Right lobe of liver (tissue), 6 donors: ENCODE results near the gene TLR10. TPM values are rescaled to one million over a fixed set of nuclear protein-coding genes. Genes with fewer than 3 reads are reported as not detected.
"Not testable (repeated sequence)": the region's sequence is repeated elsewhere in the genome, so short reads cannot be mapped to it uniquely, and the experiment has no call there.

Experiments
- ATAC-seq, 4 donors: fragments of 200-7000 bp; cut with Tn5 transposase; one replicate each; pipeline ENCODE4 v1.9.1; 2020; ENCODE audit warnings: mild to moderate bottlenecking in 4 of 4, moderate library complexity in 4 of 4
- DNase-seq, 3 donors: peaks; one replicate each; pipeline ENCODE4 v3.0.0-alpha.2; 2020
- H3K27ac ChIP-seq, 3 donors: fragments of 200-600 bp; one replicate each; pipeline ENCODE4 v1.8.0; 2022
- H3K27me3 ChIP-seq, 2 donors: fragments of 200-600 bp; one replicate each; pipeline ENCODE4 v1.8.0; 2022
- H3K36me3 ChIP-seq, 4 donors: fragments of 200-600 bp; sonication (generic) in 1 of 4; one replicate each; pipeline versions ENCODE4 v1.5.1 to v1.8.0; 2017 to 2022; ENCODE audit warnings: control low read depth in 1 of 4
- H3K4me1 ChIP-seq, 4 donors: fragments of 200-600 bp; sonication (generic) in 1 of 4; one replicate each; pipeline versions ENCODE4 v1.5.1 to v1.8.0; 2017 to 2022; ENCODE audit warnings: control low read depth in 1 of 4
- H3K4me3 ChIP-seq, 3 donors: fragments of 200-600 bp; one replicate each; pipeline ENCODE4 v1.8.0; 2022
- H3K9me3 ChIP-seq, 4 donors: fragments of 200-600 bp; sonication (generic) in 1 of 4; one replicate each; pipeline versions ENCODE4 v1.5.1 to v1.8.0; 2017 to 2022; ENCODE audit warnings: control low read depth in 1 of 4
- CTCF ChIP-seq, 4 donors: fragments of 200-600 bp in 3 of 4; fragments of 450-650 bp in 1 of 4; IDR thresholded peaks; one replicate each; pipeline versions ENCODE4 v1.5.1 to v1.8.0; 2016 to 2022; ENCODE audit warnings: antibody characterized with exemption in 4 of 4, mild to moderate bottlenecking in 2 of 4
- POLR2A ChIP-seq: fragments of 450-650 bp; IDR thresholded peaks from one replicate; pipeline ENCODE4 v1.6.1; 2017; ENCODE audit warnings: antibody characterized with exemption, mild to moderate bottlenecking
- WGBS: methylation state at CpG from one replicate; pipeline ENCODE4 v1.1.6; 2018; ENCODE audit warnings: low coverage, low lambda C conversion rate; ENCODE audit not compliant: insufficient coverage; ENCODE audit errors: missing lambda C conversion rate; 5-methylcytosine and 5-hydroxymethylcytosine counted together
- intact Hi-C, 2 donors: fragments of 100-400 bp; cut with DNase I; formaldehyde crosslinking; loops; one replicate each; pipeline versions ENCODE4 v1.11.2 to v1.14.1; 2022
- total RNA-seq, 6 experiments: library from RNA; depleted of rRNA in 2 of 6; stranded (reverse); fragments of >200 nt in 2 of 6; fragmentation: NEBNext Ultra II Directional in 3 of 6; extraction: Animal tissue kit (Norgen Biotek cat#: 25700) in 3 of 6; gene quantifications; one replicate each; pipeline versions ENCODE4 v1.1.0 to v1.2.4, GENCODE V29; 2016 to 2023
- donor health status: DM: no; HTN: yes; CAD: no.
- donor health status: DM: no; HTN: no; CAD: no.
- donor health status: DM: no; HTN: no; CAD: no.
- donor health status: DM: no; HTN: yes; CAD: no.
- donor health status: DM: no; HTN: yes; CAD: no.

The TLR10 gene
- total RNA-seq, 6 experiments from 2014 or later = 0.16 to 0.68 (median 0.39) TPM; not detected in 2

DNA sequence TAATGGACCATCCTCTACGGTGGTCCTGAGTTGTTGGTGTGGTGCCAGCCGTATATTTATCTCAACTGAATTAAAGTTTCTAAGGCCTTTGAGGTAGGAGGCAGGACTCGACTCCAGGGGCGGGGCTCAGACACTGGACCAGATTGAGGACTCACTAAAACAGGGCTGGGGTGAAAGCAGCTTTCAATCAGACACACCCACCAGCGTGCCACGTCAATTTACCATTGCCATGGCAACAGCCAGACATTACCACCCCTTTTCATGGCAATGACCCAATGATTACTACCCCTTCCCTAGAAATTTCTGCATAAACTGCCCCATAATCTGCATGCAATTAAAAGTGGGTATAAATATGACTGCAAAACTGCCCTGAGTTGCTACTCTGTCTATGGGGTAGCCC is 28.5 kb upstream of the TLR10 start:
- Histone ChIP-seq H3K36me3 (no peaks in the 10 kb centered on the region), H3K27ac (no peak overlapping the region), H3K4me3 (no peak overlapping the region), H3K9me3 (no peaks in the 10 kb centered on the region), H3K27me3 (no peaks in the 10 kb centered on the region), H3K4me1 (no peaks in the 10 kb centered on the region)
- ATAC-seq = no peak
- intact Hi-C loops = no loop called here
- WGBS = 83% methylated on average over 3 of the region's 6 CpGs
- TF ChIP-seq CTCF (IDR thresholded peaks at IDR 0.05) (no peak), POLR2A (no peak)
- no peak for DNase-seq

DNA sequence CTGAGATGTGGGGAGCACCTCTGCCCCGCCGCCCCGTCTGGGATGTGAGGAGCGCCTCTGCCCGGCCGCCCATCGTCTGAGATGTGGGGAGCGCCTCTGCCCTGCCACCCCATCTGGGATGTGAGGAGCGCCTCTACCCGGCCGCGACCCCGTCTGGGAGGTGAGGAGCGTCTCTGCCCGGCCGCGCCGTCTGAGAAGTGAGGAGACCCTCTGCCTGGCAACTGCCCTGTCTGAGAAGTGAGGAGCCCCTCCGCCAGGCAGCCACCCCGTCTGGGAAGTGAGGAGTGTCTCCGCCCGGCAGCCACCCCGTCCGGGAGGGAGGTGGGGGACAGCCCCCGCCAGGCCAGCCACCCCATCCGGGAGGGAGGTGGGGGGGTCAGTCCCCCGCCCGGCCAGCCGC is 24.7 kb upstream of the TLR10 start:
- DNase-seq, H3K4me1 ChIP-seq, H3K4me3 ChIP-seq, H3K36me3 ChIP-seq, H3K9me3 ChIP-seq, ATAC-seq, H3K27me3 ChIP-seq, H3K27ac ChIP-seq: not testable (repeated sequence)
- no CpG with 5 or more reads among the region's 29 CpGs for WGBS
- intact Hi-C loops = loop anchor here in 1 of 2 donors (5.0 kb wide), 1 partner anchor 45 kb away; no protein-coding TSS in a partner anchor

DNA sequence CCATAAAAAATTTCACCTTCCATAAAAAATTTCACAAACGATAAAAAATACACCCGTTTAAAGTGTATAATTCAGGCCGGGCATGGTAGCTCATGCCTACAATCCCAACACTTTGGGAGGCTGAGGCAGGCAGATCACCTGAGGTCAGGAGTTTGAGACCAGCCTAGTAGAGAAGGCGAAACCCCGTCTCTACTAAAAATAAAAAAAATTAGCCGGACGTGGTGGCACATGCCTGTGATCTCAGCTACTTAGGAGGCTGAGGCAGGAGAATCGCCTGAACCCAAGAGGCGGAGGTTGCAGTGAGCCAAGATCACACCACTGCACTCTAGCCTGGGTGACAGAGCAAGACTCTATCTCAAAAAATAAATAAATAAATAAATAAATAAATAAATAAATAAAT is 23.5 kb upstream of the TLR10 start:
- peak overlapping the region in 2 of 3 donors; percentile 47 to 60 for H3K27ac ChIP-seq
- not testable (repeated sequence) for H3K9me3 ChIP-seq, ATAC-seq, H3K4me3 ChIP-seq, DNase-seq, H3K4me1 ChIP-seq, H3K36me3 ChIP-seq, H3K27me3 ChIP-seq
- WGBS = 59% methylated on average over 4 of the region's 9 CpGs
- intact Hi-C loops = loop anchor here in 1 of 2 donors (5.0 kb wide), 1 partner anchor 44 kb away; no protein-coding TSS in a partner anchor

DNA sequence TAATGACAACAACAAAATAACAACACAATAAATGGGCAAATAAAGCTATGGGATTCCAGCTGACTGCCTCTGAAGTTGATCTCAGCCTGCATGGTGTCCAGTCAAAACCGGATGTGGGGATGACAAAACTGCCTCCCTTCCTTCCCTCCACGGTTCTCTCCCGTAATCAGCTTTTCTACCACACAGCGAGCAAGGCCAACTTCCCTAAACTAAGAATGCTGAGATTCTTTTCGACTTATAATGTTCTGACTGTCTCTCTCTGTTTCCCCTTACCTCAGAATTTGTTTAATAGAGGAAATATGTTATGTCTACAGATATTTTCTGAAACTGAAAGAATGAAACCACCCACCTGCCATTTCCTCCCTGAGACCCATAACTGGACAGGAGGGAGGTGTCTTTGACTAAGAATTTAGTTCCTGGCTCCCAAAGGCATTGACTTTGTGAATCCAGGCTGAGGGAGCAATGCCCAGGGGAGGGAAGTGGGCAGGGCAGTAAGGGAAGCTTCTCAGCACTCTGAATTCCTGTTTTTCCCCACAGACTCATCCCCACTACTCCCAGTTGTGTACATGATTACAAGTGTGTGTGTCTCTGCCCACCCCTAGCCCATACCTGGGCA is 22.8 kb upstream of the TLR10 start:
- DNase-seq = no peak

GRCh38 chr4:38804654-38805295 is 22.0 kb upstream of the TLR10 start, which contains the start of gene TLR1:
Gene TLR1 (minus strand): TSS chr4:38804791. CDS start chr4:38798831, 5,960 bp downstream.
- intact Hi-C loops = loop anchor here in 1 of 2 donors (5.0 kb wide), 1 partner anchor 42 kb away; no protein-coding TSS in a partner anchor
- no peaks in the 10 kb centered on the region for H3K27me3 ChIP-seq
- H3K27ac ChIP-seq = peak within 1 kb of the TSS; percentile 74 to 84 (median 82)
- H3K36me3 ChIP-seq = no peaks in the 10 kb centered on the region
- DNase-seq (no peak), ATAC-seq (peak; percentile 77 to 86 (median 82))
- no peaks in the 10 kb centered on the region for H3K9me3 ChIP-seq
- WGBS = 31% methylated on average over 7 of the region's 7 CpGs
- peak; percentile 62 to 70 (median 65) for TF ChIP-seq CTCF (IDR thresholded peaks at IDR 0.05)
- no peak for TF ChIP-seq POLR2A
- H3K4me1 ChIP-seq = peaks cover 0 to 5% (median 0%) of the 10 kb centered on the region in 4 donors
- peak within 1 kb of the TSS; percentile 8 to 42 (median 31) for H3K4me3 ChIP-seq

More for the DNA sequence above, 22.8 kb upstream of the TLR10 start:
- no peaks in the 10 kb centered on the region for H3K36me3 ChIP-seq
- TF ChIP-seq CTCF (IDR thresholded peaks at IDR 0.05) = no peak
- no peak for TF ChIP-seq POLR2A
- intact Hi-C loops = loop anchor here in 1 of 2 donors (5.0 kb wide), 1 partner anchor 43 kb away; no protein-coding TSS in a partner anchor
- no peaks in the 10 kb centered on the region for H3K27me3 ChIP-seq
- peak overlapping the region in 2 of 3 donors; percentile 47 to 60 for H3K27ac ChIP-seq
- peaks cover 0 to 5% (median 0%) of the 10 kb centered on the region in 4 donors for H3K4me1 ChIP-seq
- H3K9me3 ChIP-seq = no peaks in the 10 kb centered on the region
- ATAC-seq = peak; percentile 37 to 63 (median 54)
- 27% methylated on average over 5 of the region's 5 CpGs for WGBS
- H3K4me3 ChIP-seq = no peak overlapping the region
